ENCODE results near the gene CORO1C.
A peak's percentile ranks its signal among the peaks of the same experiment; 100 is the strongest.
"Not testable (repeated sequence)": the region's sequence is repeated elsewhere in the genome, so short reads cannot be mapped to it uniquely, and the experiment has no call there.

The CORO1C gene

DNA sequence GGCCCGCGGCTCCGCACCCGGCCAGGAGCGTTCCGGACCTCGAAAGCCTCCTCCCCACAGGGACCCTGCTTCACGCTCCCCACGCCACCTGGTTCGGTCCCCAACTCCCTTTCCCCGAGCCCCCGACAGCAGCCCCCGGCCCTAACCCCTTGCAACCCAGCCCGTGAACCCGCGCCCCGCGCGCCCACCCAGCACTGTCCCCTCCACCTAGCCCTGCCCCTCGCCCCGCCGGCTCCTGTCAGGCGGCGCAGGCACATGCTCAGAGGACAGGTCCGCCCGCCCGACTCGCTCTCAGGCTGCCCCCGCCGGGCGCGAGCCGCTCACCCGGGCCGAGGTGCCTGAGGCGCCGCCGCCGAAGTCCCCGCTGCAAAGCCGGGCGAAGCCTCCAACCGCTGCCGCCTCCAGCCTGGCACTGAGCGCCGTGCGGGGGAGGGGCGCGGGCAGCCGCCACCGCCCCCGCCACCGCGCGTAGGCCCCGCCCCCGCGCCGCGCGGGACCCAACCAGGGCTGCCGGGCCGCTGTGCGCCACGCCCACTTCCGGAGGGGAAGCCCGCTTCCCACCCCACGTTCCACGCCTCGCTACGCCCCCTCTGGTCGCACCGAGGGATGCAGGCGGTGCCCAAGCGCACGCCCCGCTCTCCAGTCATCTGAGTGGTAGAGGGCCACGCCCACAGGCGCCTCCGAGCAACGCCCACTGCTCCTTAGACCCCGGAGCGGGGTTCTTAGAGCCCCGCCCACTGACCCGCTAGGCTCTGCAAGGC lies at the start of gene CORO1C:
Gene CORO1C, minus strand, starts transcription at position 414 of the 761 bp plus-strand sequence. CDS start 30,200 bp downstream, outside the sequence.
- in situ Hi-C loops (cut with HindIII; ENCODE audit: low pct_unique_long_range_greater_than_20kb, low sequenced_read_pairs) = no loop called here
- TF ChIP-seq JUND (IDR thresholded peaks at IDR 0.05; ENCODE audit: low read depth) = no peak
- peak; percentile 95 to 99 for DNase-seq (ENCODE audit: low read depth in 1 of 2, low spot score in 1 of 2)

DNA sequence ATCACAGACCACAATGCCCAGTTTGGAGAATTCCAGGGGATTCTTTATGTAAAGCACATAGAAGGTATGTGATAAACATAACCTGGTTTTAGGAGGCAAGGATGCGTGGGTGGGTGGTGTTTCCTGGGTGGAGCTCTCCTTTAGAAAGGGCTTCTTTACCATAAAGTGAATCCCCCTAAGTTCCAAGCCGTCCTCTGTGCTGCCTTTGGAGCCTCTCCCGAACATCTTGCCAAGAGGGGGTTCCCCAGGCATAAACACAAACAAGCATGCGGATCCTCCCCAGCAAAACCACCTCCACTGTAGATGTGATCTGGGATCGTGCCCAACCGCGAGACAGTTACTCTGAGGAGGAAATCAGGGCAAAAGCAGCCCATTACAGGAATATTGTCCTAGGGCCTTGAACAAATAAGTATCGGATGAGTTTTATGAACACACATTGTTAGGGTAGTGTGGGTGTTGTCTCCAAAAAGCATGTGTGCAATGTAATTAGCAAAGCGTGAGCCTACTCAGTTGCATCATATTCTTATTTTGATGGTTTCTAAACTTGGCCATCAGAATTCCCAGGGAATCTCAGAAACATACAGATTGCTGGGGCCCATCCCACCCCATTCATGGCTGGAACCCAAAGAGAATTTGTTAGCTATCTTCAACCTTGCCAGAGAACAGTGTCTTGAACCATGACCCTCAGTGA lies 48.8 kb upstream of the CORO1C start:
- in situ Hi-C loops (cut with HindIII; ENCODE audit: low pct_unique_long_range_greater_than_20kb, low sequenced_read_pairs) = no loop called here
- DNase-seq (ENCODE audit: low read depth in 1 of 2, low spot score in 1 of 2) = no peak
- no peak for TF ChIP-seq JUND (IDR thresholded peaks at IDR 0.05; ENCODE audit: low read depth)

DNA sequence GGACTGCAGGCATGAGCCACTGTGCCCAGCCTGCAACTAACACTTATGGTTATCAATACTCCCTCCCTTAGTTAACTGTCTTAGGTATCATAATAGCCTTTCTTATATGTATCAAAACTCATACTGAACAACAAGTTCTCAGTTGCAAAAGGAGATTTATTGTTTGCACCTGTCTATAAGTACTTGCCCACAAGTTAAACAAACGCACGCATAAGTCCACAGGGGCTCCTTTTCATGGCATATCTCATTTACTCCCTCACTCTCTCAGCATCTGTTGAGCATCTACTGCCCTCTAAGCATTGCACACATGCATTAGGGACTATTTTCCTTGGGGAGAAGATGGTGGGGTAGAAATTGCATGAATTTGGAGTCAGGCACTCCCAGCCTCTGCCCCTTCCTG lies 46.7 kb upstream of the CORO1C start:
- DNase-seq (ENCODE audit: low read depth in 1 of 2, low spot score in 1 of 2) = no peak
- in situ Hi-C loops (cut with HindIII; ENCODE audit: low pct_unique_long_range_greater_than_20kb, low sequenced_read_pairs) = no loop called here
- TF ChIP-seq JUND (IDR thresholded peaks at IDR 0.05; ENCODE audit: low read depth) = no peak

DNA sequence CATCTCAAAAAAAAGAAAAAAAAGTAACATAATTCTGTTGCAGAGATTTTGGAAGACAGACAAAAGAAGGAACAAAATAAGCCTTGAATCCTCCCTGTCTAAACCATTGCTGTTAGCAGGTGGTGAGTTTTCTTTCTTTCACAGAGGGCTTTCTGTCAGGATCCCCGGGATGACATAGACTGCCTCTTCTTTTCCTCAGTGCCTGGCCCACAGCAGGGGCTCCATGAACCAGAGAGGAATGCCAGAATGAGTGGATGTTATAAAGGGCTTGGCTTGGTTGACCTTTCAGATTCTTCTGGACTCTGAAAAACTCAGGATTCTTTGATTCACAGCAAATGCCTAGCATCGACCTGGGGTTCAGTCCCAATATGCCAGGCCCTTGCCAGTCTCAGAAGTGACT lies 45.8 kb upstream of the CORO1C start:
- no peak for TF ChIP-seq JUND (IDR thresholded peaks at IDR 0.05; ENCODE audit: low read depth)
- no peak for DNase-seq (ENCODE audit: low read depth in 1 of 2, low spot score in 1 of 2)
- in situ Hi-C loops (cut with HindIII; ENCODE audit: low pct_unique_long_range_greater_than_20kb, low sequenced_read_pairs) = no loop called here

DNA sequence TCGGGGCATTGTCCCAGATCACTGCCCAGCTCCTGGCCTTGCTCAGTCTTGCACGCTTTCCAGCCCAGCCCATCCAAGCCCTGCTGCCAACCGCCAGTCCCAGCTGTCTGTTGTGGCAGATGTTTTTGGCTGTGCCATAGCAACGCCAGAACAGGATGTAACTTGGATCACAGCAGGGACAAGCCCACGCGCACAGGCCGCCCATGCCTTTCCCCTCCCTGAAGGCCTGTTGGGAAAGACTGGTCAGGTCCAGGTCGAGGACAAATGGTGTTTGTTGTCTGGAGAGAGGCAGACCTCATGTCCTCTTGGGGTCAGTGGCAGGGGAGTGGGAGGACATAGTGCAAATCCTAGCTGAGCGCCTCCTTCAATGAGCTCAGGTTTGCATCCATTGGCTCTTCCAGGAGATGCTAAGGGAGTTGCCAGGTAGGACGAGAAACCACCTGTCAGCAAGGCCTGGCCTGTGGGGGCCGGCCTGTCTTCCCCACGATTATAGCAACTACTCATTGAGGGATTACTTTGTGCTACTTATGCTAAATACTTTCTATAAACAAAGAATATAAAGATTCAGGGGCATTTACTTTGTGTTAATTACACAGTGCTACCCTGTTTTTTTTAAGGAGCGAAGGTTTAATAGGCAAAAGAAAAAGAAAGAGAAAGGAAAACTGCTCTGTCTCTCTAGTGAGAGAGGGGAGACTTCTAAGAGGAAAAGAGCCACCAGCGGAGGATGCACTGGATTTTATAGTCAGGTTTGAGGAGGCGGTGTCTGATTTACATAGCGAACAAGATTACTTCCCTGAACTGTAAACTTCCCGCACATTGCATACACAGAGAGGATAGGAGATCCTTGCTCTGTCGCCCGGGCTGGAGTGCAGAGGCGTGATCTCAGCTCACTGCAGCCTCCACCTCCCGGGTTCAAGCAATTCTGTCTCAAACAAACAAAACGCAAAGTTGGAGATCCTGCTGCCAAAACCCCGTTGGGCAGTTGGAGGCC lies 42.8 kb upstream of the CORO1C start:
- no peak for DNase-seq (ENCODE audit: low read depth in 1 of 2, low spot score in 1 of 2)
- no peak for TF ChIP-seq JUND (IDR thresholded peaks at IDR 0.05; ENCODE audit: low read depth)
- in situ Hi-C loops (cut with HindIII; ENCODE audit: low pct_unique_long_range_greater_than_20kb, low sequenced_read_pairs) = no loop called here

DNA sequence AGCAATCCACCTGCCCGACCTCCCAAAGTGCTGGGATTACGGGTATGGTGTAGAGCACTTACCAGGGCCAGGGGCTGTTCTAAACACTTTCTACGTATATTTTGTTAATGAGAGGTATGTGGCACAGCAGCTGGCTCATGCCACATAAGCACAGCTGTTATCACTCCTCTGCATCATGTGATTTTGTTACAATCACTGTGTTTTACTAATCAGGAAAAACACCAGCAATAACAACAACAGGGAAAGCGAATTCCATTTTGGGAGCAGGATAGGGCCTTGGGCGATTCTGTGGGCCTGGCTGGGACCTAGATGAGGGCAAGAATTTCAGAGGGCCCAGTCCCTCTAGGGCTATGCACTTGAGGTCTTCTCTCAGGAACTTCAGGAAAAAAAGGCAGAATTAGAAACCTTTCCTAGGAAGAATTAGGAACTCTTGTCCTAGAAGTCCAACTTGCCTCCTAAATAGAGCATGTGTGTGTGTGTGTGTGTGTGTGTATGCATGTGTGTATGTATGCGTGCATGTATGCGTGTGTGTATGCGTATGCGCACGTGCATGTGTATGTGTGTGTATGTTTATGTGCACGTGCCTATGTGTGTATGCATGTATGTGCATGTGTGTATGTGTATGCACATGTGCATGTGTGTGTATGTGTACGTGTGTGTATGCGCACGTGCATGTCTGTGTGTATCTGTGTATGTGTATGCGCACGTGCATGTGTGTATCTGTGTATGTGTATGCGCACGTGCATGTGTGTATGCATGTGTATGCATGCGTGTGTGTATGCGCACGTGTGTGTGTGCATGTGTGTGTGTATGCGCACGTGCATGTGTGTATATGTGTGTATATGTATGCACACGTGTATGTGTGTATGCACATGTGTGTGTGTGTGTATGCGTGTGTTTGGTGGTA lies 41.8 kb upstream of the CORO1C start:
- TF ChIP-seq JUND (IDR thresholded peaks at IDR 0.05; ENCODE audit: low read depth) = no peak
- in situ Hi-C loops (cut with HindIII; ENCODE audit: low pct_unique_long_range_greater_than_20kb, low sequenced_read_pairs) = no loop called here
- no peak for DNase-seq (ENCODE audit: low read depth in 1 of 2, low spot score in 1 of 2)

DNA sequence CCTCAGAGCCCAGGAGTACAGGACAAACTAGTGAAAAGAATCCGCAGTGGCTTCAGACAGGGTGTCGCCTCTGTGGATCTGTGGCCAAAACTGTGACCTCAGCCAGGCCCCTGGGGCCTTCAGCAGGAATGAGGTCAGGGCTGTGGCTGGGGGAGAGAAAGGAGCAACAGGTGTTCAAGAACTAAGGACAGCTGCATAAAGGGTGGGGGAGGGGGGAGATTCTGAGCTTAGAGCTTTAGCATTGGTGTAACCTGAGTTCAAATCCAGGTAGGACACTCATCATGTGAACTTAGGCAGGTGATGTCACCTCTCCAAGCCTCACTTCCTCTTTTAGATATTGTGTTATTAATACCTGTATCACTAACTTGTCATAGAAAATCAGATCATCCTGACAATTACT lies 40.9 kb upstream of the CORO1C start:
- no peak for TF ChIP-seq JUND (IDR thresholded peaks at IDR 0.05; ENCODE audit: low read depth)
- in situ Hi-C loops (cut with HindIII; ENCODE audit: low pct_unique_long_range_greater_than_20kb, low sequenced_read_pairs) = no loop called here
- peak in 1 of 2 experiments; percentile 42 for DNase-seq (ENCODE audit: low read depth in 1 of 2, low spot score in 1 of 2)

DNA sequence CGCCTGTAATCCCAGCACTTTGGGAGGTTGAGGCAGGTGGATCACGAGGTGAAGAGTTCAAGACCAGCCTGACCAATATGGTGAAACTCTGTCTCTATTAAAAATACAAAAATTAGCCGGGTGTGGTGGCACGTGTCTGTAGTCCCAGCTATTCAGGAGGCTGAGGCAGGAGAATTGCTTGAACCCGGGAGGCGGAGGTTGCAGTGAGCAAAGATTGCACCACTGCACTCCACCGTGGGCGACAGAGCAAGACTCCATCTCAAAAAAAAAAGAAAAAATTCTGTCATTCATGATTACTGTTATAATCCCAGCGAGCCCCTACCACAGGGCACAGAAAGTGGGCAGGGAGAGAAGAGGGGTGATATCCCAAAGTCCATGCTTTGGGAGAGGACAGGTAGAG lies 40.5 kb upstream of the CORO1C start:
- DNase-seq (ENCODE audit: low read depth in 1 of 2, low spot score in 1 of 2); in situ Hi-C loops (cut with HindIII; ENCODE audit: low pct_unique_long_range_greater_than_20kb, low sequenced_read_pairs): not testable (repeated sequence)

DNA sequence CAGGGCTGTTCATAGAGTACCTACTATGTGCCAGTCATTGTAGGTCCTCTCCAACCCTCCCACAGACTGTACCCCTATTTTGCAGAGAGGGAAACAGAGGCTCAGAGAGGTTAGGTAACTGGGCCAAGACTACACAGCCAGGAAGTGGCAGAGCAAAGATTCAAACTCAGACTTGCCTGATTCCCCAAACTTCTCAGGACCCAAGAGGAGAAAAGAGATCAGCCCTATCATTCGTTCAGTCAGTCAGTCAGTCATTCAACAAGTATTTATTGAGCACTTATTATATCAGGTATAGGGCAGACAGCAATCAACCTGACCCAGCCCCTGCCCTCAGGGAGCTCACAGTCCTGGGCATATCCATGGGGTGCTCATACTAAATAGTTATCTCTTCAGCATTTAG lies 39.6 kb upstream of the CORO1C start:
- in situ Hi-C loops (cut with HindIII; ENCODE audit: low pct_unique_long_range_greater_than_20kb, low sequenced_read_pairs) = no loop called here
- no peak for DNase-seq (ENCODE audit: low read depth in 1 of 2, low spot score in 1 of 2)
- no peak for TF ChIP-seq JUND (IDR thresholded peaks at IDR 0.05; ENCODE audit: low read depth)

DNA sequence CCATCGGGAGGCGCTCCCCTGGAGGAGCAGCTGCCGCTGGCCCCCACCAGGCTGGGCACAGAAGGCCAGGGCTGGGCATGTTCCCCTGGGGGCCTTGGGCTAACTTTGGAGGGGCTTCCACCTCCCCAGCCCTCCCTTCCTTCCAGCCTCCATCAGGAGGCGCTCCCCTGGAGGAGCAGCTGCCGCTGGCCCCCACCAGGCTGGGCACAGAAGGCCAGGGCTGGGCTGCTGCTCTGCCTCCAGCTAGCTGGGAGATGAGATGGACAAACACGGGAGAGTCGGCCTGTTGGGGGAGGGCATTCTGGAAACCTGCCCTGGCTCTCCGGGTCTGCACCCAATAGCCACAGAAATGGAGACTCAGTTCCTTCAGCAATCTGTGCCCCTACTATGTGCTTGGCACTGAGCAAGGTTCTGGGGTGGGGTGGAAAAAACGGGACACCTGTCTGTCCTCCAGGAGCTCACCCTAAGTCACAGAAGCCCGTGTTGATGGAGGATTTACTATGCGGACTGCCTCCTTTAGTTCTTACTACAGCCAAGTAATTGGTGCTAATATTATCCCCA lies 39.0 kb upstream of the CORO1C start:
- TF ChIP-seq JUND (IDR thresholded peaks at IDR 0.05; ENCODE audit: low read depth) = no peak
- DNase-seq (ENCODE audit: low read depth in 1 of 2, low spot score in 1 of 2) = no peak
- in situ Hi-C loops (cut with HindIII; ENCODE audit: low pct_unique_long_range_greater_than_20kb, low sequenced_read_pairs) = no loop called here

All from T47D (cell line).